GM23248 (cell line): ENCODE results near the gene C5orf63. TPM values are rescaled to one million over a fixed set of nuclear protein-coding genes. Genes with fewer than 3 reads are reported as not detected.

Experiments used
- DNase-seq: peaks from one replicate; pipeline ENCODE4 v3.0.0-alpha.2; 2015
- H2AFZ ChIP-seq: fragments of 200-600 bp; sonication (generic); 2 replicates; pipeline ENCODE4 v1.6.1; 2016; ENCODE audit warnings: antibody characterized with exemption
- H3F3A ChIP-seq: fragments of 200-600 bp; sonication (generic); 2 replicates; pipeline ENCODE4 v1.6.1; 2016; ENCODE audit warnings: mild to moderate bottlenecking, antibody characterized with exemption, mixed run types; ENCODE audit not compliant: insufficient read depth
- H3K27ac ChIP-seq: fragments of 200-600 bp; sonication (generic); 2 replicates; pipeline ENCODE4 v1.5.1; 2016; ENCODE audit warnings: mild to moderate bottlenecking
- H3K27me3 ChIP-seq: fragments of 200-600 bp; sonication (generic); replicated peaks from 2 replicates; pipeline ENCODE4 v1.6.1; 2016; ENCODE audit warnings: mild to moderate bottlenecking; ENCODE audit not compliant: insufficient read depth
- H3K36me3 ChIP-seq: fragments of 200-600 bp; sonication (generic); 2 replicates; pipeline ENCODE4 v1.6.1; 2016; ENCODE audit warnings: low read depth, mild to moderate bottlenecking
- H3K4me1 ChIP-seq: fragments of 200-600 bp; sonication (generic); 2 replicates; pipeline ENCODE4 v1.6.1; 2016; ENCODE audit warnings: mild to moderate bottlenecking; ENCODE audit not compliant: insufficient read depth
- H3K4me2 ChIP-seq: fragments of 200-600 bp; sonication (generic); one replicate; pipeline ENCODE4 v1.6.1; 2016; ENCODE audit warnings: mild to moderate bottlenecking; ENCODE audit not compliant: unreplicated experiment
- H3K4me3 ChIP-seq: fragments of 200-600 bp; sonication (generic); 2 replicates; pipeline ENCODE4 v1.5.1; 2016; ENCODE audit warnings: mild to moderate bottlenecking
- H3K79me2 ChIP-seq: fragments of 200-600 bp; sonication (generic); 2 replicates; pipeline ENCODE4 v1.6.1; 2016; ENCODE audit warnings: mild to moderate bottlenecking; ENCODE audit not compliant: insufficient read depth
- H3K9ac ChIP-seq: fragments of 200-600 bp; sonication (generic); 2 replicates; pipeline ENCODE4 v1.6.1; 2016; ENCODE audit warnings: mild to moderate bottlenecking
- H3K9me2 ChIP-seq: fragments of 200-600 bp; sonication (generic); 2 replicates; pipeline ENCODE4 v1.6.1; 2016; ENCODE audit warnings: mixed run types, mild to moderate bottlenecking, moderate library complexity; ENCODE audit not compliant: insufficient read depth
- H3K9me3 ChIP-seq: fragments of 200-600 bp; sonication (generic); one replicate; pipeline ENCODE4 v1.6.1; 2017; ENCODE audit warnings: low read depth
- H4K20me1 ChIP-seq: fragments of 200-600 bp; sonication (generic); 2 replicates; pipeline ENCODE4 v1.6.0; 2016; ENCODE audit not compliant: insufficient read depth
- EZH2 ChIP-seq: fragments of 200-600 bp; sonication (generic); IDR thresholded peaks from 2 replicates; pipeline ENCODE4 v1.6.1; 2018; ENCODE audit warnings: antibody characterized with exemption, mild to moderate bottlenecking; ENCODE audit not compliant: insufficient read depth, poor library complexity, severe bottlenecking
- EZH2phosphoT487 ChIP-seq: fragments of 200-600 bp; sonication (generic); IDR thresholded peaks from 2 replicates; pipeline ENCODE4 v1.6.1; 2018; ENCODE audit warnings: antibody characterized with exemption, moderate library complexity, mild to moderate bottlenecking, low read depth; ENCODE audit not compliant: insufficient read depth
- WGBS, 2 experiments: methylation state at CpG; one replicate each; pipeline ENCODE4 v1.1.6; 2015 to 2017; ENCODE audit warnings: low lambda C conversion rate in 2 of 2, low coverage in 1 of 2; ENCODE audit errors: missing lambda C conversion rate in 2 of 2; 5-methylcytosine and 5-hydroxymethylcytosine counted together
- in situ Hi-C: fragments of 300-500 bp; cut with MboI; formaldehyde crosslinking; loops from 2 replicates; pipeline ENCODE4 v1.15.0; 2020
- polyA plus RNA-seq: library from polyadenylated mRNA; unstranded; fragments of >200 nt; fragmentation: Nextera tagmentation; extraction: Ambion mirVana; gene quantifications from 2 replicates; pipeline ENCODE4 v1.2.1, GENCODE V29; 2016
- total RNA-seq: library from RNA; depleted of rRNA; stranded (reverse); fragments of >200 nt; shearing (Covaris generic); gene quantifications from 2 replicates; pipeline ENCODE4 v1.2.3, GENCODE V29; 2014

C5orf63 gene
- total and polyA plus RNA-seq, 2 experiments from 2014 or later: 0.97 to 7.2 TPM

DNA sequence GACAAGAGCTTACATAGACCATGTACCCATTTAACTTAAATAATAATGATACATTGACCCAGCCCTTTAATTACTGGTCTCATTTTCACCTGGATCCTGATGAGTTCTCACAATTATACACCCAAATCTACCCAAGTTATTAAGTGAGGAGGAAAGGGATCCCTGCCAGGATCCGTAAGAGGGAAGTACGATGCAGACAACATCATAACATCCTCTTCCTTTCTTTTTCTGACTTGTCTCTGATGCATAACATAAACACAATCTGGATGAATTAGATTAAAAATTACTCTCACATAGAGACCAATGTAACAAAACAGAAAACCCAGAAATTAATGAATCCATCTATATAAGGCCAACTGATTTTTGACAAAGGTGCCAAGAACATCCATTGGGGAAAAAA lies 59.9 kb downstream of the C5orf63 start:
- Histone ChIP-seq H3K27me3 (no peaks in the 10 kb centered on the region), H3K9me3 (no peaks in the 10 kb centered on the region), H4K20me1 (no peaks in the 10 kb centered on the region), H3K4me1 (peaks cover 37% of the 10 kb centered on the region), H3K36me3 (no peaks in the 10 kb centered on the region), H3K9me2 (no peaks in the 10 kb centered on the region), H3F3A (peaks cover 44% of the 10 kb centered on the region), H2AFZ (no peak overlapping the region), H3K4me3 (no peak overlapping the region), H3K4me2 (peak overlapping the region; percentile 36), H3K79me2 (no peaks in the 10 kb centered on the region), H3K9ac (no peak overlapping the region), H3K27ac (0 out of 2 replicates have a peak overlapping the region, but pooled peaks have one; percentile 2)
- whole genome bisulfite sequencing, 2 experiments: 41 to 44% methylated on average over 2 of the region's 2 CpGs
- TF ChIP-seq EZH2 (no peak), EZH2phosphoT487 (no peak)
- DNase-seq: peak; percentile 10
- in situ Hi-C loops: no loop called here

- H2AFZ ChIP-seq: 0 out of 2 replicates have a peak overlapping the region, but pooled peaks have one; percentile 14
- H4K20me1 ChIP-seq: no peaks in the 10 kb centered on the region
- H3K9me3 ChIP-seq: no peaks in the 10 kb centered on the region
- peak overlapping the region; percentile 2; the same call in 1 of the 2 replicates for H3K27ac ChIP-seq
- peaks cover 37% of the 10 kb centered on the region for H3K4me1 ChIP-seq
- H3K79me2 ChIP-seq: no peaks in the 10 kb centered on the region
- in situ Hi-C loops: no loop called here
- H3K9ac ChIP-seq: no peak overlapping the region
- no peaks in the 10 kb centered on the region for H3K27me3 ChIP-seq
- no peaks in the 10 kb centered on the region for H3K9me2 ChIP-seq
- H3F3A ChIP-seq: peaks cover 44% of the 10 kb centered on the region
- no peak overlapping the region for H3K4me3 ChIP-seq
- peak overlapping the region; percentile 36 for H3K4me2 ChIP-seq
- DNase-seq: peak; percentile 81
- TF ChIP-seq EZH2phosphoT487: no peak
- TF ChIP-seq EZH2: no peak
- no peaks in the 10 kb centered on the region for H3K36me3 ChIP-seq
These were observed 60.4 kb downstream of the C5orf63 start for GRCh38 chr5:127012916-127013315.

GRCh38 chr5:127011961-127012644 lies 61.2 kb downstream of the C5orf63 start:
- H3K27ac ChIP-seq: no peak overlapping the region; the same call in 1 of the 2 replicates
- no peaks in the 10 kb centered on the region for H3K36me3 ChIP-seq
- DNase-seq: no peak
- TF ChIP-seq EZH2phosphoT487: no peak
- no peak for TF ChIP-seq EZH2
- no peaks in the 10 kb centered on the region for H4K20me1 ChIP-seq
- H3F3A ChIP-seq: peaks cover 44% of the 10 kb centered on the region
- 91% methylated on average over 2 of the region's 2 CpGs for WGBS, 2 experiments
- H3K9ac ChIP-seq: no peak overlapping the region
- H3K79me2 ChIP-seq: no peaks in the 10 kb centered on the region
- no peak overlapping the region for H2AFZ ChIP-seq
- no peaks in the 10 kb centered on the region for H3K27me3 ChIP-seq
- in situ Hi-C loops: no loop called here
- H3K9me2 ChIP-seq: no peaks in the 10 kb centered on the region
- peaks cover 37% of the 10 kb centered on the region for H3K4me1 ChIP-seq
- H3K9me3 ChIP-seq: no peaks in the 10 kb centered on the region
- H3K4me2 ChIP-seq: peak overlapping the region; percentile 56
- H3K4me3 ChIP-seq: no peak overlapping the region

- Histone ChIP-seq H3K9ac (no peak overlapping the region), H3K79me2 (no peaks in the 10 kb centered on the region), H3K4me1 (peaks cover 45% of the 10 kb centered on the region), H4K20me1 (no peaks in the 10 kb centered on the region), H3K4me2 (peak overlapping the region; percentile 56), H3K27me3 (no peaks in the 10 kb centered on the region), H3K27ac (peak overlapping the region; percentile 65), H3F3A (peaks cover 44% of the 10 kb centered on the region), H3K36me3 (no peaks in the 10 kb centered on the region), H3K9me3 (no peaks in the 10 kb centered on the region), H3K9me2 (no peaks in the 10 kb centered on the region), H2AFZ (no peak overlapping the region), H3K4me3 (peak overlapping the region; percentile 6; the same call in 1 of the 2 replicates)
- peak; percentile 98 for DNase-seq
- in situ Hi-C loops: no loop called here
- WGBS, 2 experiments: 0 to 3% methylated on average over 4 of the region's 4 CpGs
- TF ChIP-seq EZH2 (no peak), EZH2phosphoT487 (no peak)
These were observed 62.1 kb downstream of the C5orf63 start for GRCh38 chr5:127011153-127011552.
